ENCODE data around the gene MSI2.

GRCh38 chr17:57454729-57455062 is 198.4 kb downstream of the MSI2 start:
- TF ChIP-seq POLR2AphosphoS5 (IDR thresholded peaks at IDR 0.05; ENCODE audit: borderline replicate concordance, low read depth, low read length) (no peak), EZH2 (IDR thresholded peaks at IDR 0.05) (no peak)

Measured in SK-N-MC (cell line).